ENCODE results near the gene NOXA1.

NOXA1 gene

DNA sequence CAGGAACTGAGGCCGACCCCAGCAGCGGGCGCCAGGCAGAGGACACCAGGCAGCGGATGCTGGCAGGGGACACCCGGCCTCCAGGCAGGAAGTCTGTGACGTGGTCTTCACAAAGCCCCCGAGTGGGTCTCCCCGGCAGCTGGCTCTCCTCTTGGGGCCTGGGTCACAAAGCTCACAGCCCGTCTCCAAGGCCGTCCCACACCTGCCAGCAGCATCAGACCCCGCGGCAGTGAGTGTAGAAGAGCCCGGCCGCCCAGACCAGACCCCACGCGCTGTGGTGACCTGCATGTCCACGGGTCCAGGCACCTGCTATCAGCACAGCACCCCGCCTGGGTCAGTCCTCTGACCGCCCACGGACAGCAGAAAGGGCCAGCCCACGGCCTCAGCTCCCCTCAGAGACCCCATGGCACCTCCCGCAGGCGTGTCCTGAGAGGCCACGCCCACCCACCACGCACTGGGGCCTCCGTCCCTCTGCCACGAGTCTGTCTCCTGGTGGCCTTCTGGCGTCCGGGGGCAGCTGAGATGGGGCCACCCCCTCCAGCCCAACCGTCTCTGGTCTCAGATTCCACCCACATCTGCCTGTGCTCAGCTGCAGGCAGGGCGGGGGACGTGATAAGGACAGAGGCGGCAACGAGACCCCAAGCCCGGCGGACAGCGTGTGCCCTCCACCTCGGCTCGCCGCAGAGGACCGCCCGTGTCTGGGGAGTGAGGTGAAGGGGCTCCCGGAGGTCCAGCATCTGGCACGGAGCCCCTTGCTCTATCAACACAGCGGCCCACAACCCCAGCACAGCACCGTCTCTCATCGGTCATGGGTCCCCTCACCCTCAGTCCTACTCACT is 34.4 kb upstream of the NOXA1 start:
- DNase-seq: no peak

DNA sequence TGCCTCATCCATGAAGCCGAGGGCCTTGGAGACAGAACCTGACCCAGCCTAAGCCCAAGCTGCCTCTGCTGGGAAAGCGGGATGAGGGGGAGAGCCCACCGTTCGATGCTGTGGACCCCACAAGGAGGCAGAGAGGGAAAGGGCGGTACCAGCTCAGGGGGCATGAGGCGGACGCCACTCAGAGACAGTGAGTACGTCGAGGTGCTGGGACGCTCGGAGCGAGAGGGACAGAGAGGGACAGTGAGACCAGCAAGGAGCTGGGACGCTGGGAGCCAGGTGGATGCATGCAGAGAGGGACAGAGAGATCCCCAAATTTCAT is 33.8 kb upstream of the NOXA1 start:
- DNase-seq: no peak

DNA sequence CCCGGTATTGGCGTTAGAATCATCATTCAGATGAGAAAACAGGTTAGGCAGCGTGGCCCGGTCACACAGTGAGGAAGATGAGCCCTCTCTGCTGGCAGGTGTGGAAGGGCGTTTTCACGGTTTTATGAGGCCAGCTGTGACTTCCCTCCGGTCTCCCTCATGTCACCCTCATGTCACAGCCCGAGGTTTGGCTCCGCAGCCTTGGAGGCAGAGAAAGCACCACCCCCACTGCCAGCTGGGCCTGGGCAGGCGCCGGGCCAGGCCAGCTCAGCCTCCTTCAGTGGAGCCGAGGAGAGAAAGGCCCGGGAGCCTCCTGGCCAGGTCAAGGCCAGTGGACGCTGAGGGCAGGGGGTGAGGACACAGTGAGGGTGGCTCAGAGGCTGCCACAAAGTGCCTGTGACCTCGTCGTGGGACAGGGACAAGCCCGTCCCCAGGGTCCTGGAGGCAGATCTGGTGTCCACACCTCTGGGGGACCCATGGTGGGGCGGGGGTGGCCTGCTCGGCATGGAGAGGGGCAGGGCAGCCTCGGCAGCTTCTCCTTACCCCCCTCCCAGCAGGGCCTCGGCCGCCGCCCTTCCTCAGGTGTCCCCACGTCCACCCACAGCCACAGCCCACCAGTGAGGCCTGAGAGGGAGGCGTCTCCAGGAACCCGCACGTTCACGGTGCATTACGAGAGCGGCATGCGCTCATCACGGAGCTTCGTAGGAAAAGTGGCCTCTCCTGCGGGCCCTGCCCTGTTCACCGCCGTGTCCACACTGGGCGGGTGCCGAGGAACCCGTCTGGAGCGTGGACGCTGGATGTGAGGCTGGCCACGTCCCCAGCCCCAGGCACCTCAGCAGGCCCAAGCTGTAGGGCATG is 32.4 kb upstream of the NOXA1 start:
- DNase-seq: no peak

DNA sequence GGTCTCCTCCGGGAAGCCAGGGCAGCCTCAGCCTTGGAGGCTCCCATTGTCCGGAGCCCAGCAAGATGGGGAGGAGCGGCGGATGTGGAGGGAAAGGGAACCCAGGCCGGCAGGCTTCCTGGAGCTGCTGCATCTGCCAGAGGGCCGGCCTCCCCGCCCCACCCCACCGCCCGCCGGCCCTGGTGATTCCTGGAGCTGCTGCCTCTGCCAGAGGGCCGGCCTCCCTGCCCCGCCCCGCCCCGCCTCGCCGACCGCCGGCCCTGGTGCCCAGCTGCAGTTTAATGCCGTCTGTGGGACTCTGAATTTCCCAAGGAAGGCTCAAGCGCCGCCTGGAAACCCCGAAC is 31.8 kb upstream of the NOXA1 start:
- DNase-seq: no peak

DNA sequence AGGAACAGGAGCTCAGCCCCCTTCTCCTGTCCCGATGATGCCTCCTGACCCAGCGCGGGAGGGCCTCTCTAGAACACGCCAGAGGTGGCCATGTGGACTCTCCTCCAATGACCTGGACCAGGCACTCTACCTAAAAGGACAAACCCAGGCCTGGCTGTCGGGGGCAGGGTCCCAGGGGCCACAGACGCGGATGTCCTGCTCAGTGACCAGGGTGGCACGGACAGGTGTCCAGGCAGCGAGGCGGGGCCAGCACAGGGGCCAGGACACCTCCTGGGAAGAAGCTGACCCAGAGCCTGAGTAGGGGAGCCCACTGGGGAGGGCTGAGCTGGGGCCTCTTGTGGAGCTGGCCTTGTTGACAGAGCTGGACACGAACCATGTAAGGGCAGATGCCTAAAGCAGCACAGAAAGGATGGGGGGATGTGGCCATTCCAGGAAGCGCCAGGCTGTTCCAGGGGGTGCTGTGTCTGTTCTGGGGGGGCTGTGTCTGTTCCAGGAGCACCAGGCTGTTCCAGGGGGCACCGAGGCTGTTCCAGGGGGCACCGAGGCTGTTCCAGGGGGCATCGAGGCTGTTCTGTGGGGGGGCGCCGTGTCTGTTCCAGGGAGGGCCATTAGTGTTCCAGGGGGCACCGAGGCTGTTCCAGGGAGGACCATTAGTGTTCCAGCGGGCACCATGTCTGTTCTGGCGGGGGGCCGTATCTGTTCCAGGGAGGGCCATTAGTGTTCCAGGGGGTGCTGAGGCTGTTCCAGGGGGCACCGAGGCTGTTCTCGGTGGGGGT is 30.8 kb upstream of the NOXA1 start:
- no peak for DNase-seq

DNA sequence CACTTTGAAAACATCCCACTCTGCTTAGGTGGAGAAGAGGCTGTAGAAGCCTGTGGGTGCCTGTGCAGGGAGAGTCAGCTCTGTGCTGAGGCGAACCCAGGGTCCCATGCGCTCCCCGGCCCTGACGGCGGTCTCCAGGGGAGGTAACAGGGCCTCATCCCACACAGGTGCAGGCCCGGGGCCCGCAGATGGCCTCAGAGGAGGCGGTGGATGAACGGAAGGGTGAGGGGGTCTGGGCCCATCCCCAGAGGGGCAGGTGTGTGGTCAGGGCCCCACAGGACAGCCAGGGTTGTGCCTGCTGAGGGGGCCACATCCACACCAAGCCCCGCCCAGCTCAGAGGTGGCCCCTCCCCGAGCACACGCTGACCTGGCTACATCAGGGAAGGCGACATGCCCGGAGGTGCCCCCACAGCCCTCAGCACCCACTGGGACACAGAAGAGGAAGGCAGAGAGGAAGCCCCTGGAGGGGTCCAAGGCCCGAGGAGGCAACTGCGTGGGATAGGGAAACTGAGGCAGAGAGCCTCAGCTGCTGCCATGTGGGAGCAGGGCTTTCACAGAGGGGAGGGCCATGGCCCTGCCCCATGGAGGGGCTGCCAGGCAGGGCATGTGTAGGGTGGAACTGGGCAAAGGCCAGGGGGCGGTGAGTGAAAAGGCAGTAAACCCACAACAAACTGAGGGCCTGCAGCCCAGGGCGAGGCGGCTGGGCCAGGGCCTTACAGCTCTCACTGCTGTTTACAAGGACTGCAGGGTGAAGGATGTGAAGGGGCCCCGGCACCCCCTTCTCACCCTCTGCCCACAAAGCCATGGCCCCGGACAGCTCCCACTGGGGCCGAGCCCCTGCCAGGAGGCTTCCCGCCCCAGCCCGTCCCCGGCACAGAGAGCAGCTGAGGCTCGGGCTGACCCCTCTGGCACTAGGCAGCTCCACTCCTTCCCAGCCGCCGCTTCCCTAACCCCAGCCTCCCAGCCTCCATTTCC is 29.7 kb upstream of the NOXA1 start:
- DNase-seq: no peak

DNA sequence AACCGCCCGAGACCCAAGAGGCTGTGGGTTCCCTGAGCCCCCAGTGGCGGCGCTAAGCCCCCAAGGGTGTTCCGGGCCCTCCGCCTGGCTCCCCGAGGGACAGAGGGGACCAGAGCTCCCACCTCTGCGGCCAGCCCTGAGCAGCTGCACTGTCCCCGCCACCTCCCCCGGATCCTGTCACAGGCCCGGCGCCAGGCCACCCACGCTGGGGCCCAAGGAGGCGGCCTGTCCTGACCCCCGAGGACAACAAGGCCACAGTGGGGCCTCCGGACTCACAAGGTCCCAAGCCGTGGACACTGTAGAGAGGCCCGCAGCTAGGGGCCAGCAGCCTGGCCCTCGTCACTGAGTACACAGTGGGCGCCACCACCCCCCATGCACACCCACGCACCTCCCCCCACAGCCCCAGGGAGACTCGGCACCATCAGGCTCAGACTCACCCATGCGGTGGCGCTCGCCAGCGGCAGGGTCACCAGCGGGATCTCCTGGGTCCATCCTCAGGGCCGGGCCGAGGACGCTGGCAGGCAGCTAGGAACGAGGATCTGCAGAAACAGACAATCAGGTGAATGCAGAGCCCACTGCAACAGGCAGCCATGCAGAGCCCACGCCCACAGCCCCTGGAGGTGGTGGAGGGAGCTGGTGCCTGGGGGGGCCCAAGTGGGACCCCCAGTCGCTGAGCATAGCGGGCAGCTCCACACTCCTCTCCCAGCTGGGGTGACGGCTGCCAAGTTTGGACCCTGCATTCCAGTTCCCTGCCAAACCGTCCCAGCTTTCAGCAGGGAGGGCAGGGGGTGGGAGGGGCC is 28.1 kb upstream of the NOXA1 start:
- no peak for DNase-seq

DNA sequence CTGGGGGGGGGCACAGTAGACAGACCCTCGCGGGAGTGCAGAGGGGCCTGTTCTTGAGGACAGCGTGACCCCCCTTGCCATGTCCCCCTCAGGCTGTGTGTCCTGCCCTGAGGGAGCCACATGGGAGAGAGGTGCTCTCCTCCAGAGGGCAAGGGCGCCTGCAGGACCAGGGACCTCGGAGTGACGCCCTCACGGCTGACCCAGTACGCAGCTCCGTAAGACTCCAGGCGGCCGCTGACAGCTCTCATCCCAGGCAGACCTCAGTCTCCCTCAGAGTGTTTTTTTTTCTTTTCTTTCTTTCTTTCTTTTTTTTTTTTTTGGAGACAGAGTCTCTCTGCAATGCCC is 27.6 kb upstream of the NOXA1 start:
- no peak for DNase-seq

DNA sequence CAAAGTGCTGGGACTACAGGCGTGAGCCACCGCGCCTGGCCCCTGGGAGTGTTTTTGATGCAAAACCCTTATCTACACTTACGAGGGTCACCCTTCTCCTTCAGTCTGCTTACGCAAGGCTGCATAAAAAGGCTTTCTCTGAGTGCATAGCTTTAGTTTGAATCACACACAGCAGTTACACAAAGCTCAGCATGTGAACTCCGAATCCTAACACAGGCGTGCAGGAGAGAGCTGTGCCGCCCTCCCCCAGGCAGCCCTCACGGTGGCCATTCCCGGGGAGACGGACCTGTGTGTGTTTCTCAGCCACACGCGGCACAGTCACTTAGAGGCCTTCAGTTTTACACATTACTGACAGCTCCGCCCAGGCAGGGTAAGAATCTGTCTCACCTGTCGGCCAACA is 27.0 kb upstream of the NOXA1 start:
- no peak for DNase-seq

DNA sequence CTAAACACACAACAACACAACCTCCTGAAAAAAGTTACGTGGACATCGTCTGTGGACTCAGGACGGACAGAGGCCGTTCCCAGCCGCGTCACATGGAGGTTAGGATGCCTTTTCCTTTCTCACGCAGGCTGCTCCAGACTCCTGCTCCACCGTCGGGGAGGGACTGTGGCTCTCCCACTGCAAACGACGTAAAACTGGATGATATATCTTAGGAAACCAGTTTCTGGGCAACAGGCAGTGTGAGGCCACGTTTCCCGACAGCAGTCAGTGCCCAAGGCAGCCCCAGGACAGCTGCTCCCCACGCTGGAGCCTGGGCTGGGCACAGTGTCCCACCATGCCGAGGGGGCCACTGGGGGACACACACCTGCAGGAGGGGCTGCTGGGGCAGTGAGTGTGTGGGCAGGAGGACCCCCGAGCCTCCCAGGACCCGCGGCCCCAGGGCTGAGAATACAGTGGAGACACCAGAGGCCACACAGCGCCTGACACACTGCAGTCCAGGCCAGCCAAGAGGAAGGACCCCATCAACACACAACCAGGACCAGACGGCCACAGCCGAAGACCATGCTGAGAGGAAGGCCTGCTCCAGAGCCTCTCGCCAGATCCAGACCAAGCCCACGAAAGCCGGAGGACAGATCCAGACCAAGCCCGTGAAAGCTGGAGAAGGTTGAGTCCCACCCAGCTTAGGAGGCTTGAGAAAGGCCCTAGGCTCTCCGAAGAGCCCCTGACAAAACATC is 26.4 kb upstream of the NOXA1 start:
- DNase-seq: no peak

DNA sequence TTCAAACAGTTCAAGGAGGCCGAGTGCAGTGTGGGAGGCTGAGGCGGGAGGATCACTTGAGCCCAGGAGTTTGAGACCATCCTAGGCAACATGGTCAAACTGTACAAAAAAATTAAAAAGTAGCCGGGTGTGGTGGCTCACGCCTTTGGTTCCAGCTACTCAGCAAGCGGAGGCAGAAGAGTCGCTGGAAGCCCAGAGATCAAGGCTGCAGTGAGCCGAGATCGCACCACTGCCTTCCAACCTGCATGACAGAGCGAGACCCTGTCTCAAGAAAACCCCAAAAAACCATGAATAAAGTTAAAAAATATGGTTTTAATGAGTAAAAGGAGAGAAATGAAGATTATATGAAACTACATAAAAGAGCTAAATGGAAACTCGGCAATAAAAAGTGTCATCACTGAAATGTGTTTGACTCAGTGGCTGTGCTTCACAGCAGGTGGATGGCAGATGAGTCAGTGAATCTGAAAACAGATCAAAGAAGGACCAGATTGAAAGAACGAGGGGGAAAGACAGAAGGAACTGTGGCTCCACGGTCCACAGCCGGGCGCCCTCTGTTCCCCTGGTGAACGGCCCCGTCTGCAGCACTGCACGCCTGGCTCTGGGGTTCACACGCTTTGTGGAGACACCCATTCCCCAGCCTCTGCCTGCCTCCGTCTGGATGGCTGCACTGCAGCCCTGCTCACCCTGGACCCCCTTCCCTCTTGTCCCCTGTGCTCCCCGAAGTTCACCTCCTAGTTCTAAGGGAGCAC is 25.3 kb upstream of the NOXA1 start:
- no peak for DNase-seq

DNA sequence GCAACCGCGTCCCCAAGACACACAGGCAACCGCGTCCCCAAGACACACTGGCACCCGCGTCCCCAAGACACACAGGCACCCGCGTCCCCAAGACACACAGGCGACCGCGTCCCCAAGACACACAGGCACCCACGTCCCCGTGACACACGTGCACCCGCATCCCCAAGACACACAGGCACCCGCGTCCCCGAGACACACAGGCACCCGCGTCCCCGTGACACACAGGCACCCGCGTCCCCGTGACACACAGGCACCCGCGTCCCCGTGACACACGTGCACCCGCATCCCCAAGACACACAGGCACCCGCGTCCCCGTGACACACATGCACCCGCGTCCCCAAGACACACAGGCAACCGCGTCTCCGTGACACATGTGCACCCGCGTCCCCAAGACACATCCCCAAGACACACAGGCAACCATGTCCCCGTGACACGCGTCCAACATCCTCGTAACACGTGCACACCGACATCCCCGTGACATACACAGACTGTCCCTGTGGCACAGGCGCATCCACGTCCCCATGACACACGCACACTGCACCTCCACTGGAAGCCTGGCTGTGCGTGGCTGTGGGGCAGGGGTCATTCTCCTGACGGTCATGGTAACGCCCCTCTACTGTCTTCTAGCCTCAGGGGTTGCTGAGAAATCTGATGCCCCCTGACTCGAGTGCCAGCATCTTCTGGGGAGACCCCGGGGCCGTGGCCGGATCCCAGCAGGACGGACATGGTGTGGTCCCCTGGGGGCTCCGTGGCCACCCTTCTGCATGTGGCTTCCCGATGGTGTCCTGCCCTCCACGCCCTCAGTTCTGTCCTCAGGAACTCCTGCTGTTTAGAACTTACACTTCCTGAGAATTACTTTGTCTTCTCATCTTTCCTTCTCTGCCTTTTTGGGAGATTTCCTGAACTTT is 24.4 kb upstream of the NOXA1 start:
- DNase-seq: no peak

DNA sequence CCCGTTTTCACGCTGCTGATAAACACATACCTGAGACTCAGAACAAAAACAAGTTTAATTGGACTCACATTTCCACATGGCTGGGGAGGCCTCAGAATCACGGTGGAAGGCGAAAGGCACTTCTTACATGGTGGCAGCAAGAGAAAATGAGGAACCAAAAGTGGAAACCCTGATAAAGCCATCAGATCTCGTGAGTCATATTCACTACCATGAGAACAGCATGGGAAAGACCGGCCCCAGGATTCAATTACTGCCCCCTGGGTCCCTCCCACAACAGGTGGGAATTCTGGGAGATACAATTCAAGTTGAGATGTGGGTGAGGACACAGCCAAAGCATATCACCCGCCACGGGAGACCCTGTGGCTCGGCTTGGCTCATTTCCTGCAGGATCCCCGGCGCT is 20.4 kb upstream of the NOXA1 start:
- no peak for DNase-seq

DNA sequence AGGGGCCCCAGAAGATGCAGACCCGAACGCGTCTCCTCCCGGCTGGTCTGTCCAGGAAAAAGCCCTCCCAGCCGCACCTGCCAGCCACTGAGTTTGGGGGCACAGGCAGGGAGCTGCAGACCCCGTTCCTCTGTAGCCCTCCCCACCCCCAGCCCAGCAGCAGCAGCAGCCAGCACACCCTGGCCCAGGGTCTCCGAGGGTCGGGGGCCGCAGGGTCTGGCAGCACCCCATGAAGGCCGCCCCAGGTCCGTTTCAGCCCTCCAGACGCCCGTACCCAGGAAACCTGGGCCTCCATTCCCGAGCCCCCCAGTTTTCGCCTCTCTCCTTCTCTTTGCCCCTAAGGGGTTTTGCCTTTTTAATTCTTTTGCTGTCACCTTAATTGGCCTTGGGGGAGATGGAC is 19.9 kb upstream of the NOXA1 start:
- DNase-seq: no peak

DNA sequence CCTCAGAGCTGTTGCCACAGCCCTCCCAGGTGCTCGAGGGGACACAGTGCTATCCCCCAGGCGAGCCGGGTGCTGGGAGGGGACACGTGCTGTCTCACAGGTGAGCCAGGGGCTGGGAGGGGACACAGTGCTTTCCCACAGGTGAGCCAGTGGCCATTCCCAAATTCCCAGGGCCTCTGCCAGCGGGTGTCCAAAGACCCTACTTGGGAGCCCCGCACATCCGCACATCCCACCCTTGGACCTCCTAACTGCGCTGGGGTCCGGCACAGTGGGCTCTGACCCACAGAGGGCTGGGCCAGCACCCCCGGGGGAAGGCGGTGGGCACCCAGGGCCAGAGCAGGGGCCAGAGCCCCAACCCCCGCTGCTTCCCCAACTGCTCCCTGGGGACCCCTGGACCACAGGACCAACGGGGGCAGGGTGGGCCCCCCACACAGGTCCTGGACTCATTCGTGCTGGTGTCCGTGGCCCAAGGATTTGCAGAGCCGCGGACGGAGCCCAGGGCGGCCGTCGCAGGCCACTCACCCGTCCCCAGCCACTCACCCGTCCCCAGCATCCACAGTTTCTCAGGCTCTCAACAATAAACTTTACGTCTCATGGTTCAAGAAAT is 18.1 kb upstream of the NOXA1 start:
- DNase-seq: no peak

DNA sequence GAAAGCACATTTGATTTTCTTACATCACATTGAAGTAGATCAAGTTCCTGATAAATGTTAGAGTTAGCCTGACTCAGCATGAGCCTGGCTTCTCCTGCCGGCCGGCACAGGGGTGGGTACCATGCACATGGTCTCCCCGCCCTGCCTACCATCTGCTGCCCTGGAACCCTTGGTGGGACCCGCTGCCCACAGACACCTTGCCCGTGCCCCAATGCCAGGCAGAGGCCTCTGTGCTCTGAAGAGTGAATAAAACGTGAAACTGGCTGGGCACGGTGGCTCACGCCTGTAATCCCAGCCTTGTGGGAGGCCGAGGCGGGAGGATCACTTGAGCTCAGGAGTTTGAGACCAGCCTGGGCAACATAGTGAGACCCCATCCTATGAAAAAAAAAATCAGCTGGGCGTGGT is 17.5 kb upstream of the NOXA1 start:
- no peak for DNase-seq

DNA sequence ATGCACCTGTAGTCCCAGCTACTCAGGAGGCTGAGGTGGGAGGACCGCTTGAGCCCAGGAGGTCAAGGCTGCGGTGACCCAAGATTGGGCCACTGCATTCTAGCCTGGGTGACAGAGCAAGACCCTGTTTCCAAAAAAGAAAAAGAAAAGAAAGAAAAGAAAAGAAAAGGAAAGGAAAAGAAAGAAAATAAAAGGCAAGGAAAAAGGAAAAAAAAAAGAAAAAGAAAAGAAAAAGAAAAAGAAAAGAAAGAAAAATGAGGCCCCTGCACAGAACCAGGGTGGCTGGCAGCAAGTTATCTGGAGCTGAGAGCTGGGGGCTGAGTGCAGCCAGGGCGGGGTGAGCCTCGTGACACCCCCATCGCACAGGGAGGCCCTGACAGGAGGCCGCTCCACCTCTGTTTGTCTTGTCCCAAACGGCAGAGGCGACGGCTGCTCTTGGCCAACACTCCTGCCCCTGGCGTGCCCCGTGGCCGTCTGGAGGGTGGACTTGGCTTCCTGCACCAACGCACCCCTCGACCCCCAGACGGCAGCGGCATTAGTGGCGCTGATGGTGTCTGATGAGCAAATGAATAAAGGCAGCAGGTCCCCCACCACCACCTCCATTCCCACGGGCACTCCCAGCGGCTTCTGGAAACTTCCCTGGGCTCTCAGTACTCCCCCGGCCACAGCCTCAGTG is 17.0 kb upstream of the NOXA1 start:
- no peak for DNase-seq

All from NCI-H2107 (cell line).